ENCODE measurements around the gene ANO8. TPM values are rescaled to one million over a fixed set of nuclear protein-coding genes. Genes with fewer than 3 reads are reported as not detected.

The ANO8 gene
- total and polyA plus RNA-seq, 7 experiments from 2014 or later = 0.26 to 22.3 (median 15.6) TPM

DNA sequence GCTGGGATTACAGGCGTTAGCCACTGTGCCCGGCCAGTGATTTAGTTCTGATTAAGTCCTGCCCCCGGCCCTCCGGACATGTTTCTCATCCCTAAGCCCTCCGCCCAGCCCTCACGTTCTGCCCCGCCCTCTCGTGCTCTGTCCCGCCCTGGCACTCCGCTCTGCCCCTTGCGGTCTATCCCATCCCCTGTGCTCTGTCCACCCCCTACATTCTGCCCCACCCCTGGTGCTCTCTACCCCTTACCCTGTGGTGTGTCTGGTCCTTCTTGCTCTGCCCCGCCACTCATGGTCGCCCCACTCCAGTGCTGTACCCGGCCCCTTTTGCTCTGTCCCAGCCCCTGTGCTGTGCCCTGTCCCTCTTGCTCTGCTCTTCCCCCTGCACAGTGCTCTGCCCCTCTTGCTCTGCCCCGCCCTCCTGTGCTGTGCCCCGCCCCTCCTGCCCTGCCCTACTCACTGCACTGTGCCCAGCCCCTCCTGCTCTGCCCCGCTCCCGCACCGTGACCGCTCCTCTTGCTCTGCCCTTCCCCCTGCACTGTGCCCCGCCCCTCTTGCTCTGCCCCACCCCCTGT, 5.7 kb upstream of the ANO8 start:
- H3K4me3 ChIP-seq (ENCODE audit: low read length) = no peak overlapping the region

DNA sequence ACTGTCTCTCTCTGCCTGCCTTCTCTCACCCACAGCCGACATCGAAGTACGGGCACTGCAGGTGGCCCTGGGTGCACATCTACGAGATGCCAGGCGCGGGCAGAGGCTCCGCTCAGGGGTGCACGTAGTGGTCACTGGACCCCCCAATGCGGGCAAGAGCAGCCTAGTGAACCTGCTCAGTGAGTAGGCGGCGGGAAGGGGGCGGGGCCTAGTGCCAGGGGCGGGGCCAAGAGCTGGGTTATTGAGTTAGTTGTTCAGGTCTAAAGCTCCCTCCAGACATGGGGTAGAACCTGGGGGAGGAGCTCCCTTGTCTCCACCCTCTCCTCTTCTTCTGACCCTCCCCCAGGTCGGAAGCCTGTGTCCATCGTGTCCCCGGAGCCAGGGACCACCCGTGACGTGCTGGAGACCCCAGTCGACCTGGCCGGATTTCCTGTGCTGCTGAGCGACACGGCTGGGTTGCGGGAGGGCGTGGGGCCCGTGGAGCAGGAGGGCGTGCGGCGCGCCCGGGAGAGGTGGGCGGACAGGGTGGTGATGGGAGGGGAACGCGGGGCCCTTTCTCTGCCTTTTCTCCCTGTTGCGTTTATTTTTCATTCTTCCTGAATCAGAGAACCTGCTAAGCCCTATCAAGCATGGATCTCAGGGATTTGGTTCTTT, 4.6 kb upstream of the ANO8 start:
- peaks cover 0 to 2% (median 0%) of the 10 kb centered on the region in 5 donors for H3K36me3 Mint-ChIP-seq
- ChIA-PET CTCF (interaction anchor here (0.6 kb wide), 1 partner anchor 47 kb away, joined by 3 read pairs; no protein-coding TSS in a partner anchor), POLR2A (interaction anchor here (0.5 to 0.8 kb wide), 5 partner anchors 9 to 112 kb away, joined by 3 to 4 read pairs (median 3); no protein-coding TSS in a partner anchor)
- Histone ChIP-seq H3K36me3 (ENCODE audit: control insufficient read depth in 2 of 3, insufficient read depth in 3 of 3, low read length in 3 of 3) (peaks cover 0 to 11% (median 0%) of the 10 kb centered on the region in 3 experiments), H3K4me1 (ENCODE audit: control insufficient read depth in 2 of 2, insufficient read depth in 2 of 2, low read length in 2 of 2) (peaks cover 11 to 16% of the 10 kb centered on the region in 2 donors), H3K4me3 (ENCODE audit: low read length) (no peak overlapping the region), H3K9me3 (ENCODE audit: control insufficient read depth in 2 of 3, low read length in 3 of 3) (no peaks in the 10 kb centered on the region), H3K27me3 (ENCODE audit: control insufficient read depth in 2 of 2, insufficient read depth in 2 of 2, low read length in 2 of 2) (no peaks in the 10 kb centered on the region), H3K27ac (ENCODE audit: low read depth, low read length) (no peak overlapping the region)
- no peaks in the 10 kb centered on the region for H3K9me3 Mint-ChIP-seq
- peak overlapping the region in 1 of 9 donors; percentile 17 for H3K27ac Mint-ChIP-seq
- ATAC-seq (no peak), DNase-seq (peak in 1 of 9 donors; percentile 52)
- intact Hi-C loops (cut with micrococcal nuclease) = loop anchor here in 1 of 2 donors (5.0 kb wide), 1 partner anchor 68 kb away; the partner anchor contains the start of gene BST2
- peak overlapping the region in 9 of 10 donors; percentile 42 to 90 (median 70) for H3K4me3 Mint-ChIP-seq
- no peaks in the 10 kb centered on the region for H3K27me3 Mint-ChIP-seq
- peaks cover 9 to 39% (median 17%) of the 10 kb centered on the region in 7 donors for H3K4me1 Mint-ChIP-seq

More for the DNA sequence above, 5.7 kb upstream of the ANO8 start:
- Histone ChIP-seq H3K27me3 (ENCODE audit: control insufficient read depth in 2 of 2, insufficient read depth in 2 of 2, low read length in 2 of 2) (no peaks in the 10 kb centered on the region), H3K27ac (ENCODE audit: low read depth, low read length) (no peak overlapping the region), H3K9me3 (ENCODE audit: control insufficient read depth in 2 of 3, low read length in 3 of 3) (no peaks in the 10 kb centered on the region), H3K36me3 (ENCODE audit: control insufficient read depth in 2 of 3, insufficient read depth in 3 of 3, low read length in 3 of 3) (peaks cover 0 to 11% (median 0%) of the 10 kb centered on the region in 3 experiments), H3K4me1 (ENCODE audit: control insufficient read depth in 2 of 2, insufficient read depth in 2 of 2, low read length in 2 of 2) (peaks cover 6 to 10% of the 10 kb centered on the region in 2 donors)
- ChIA-PET CTCF (no interaction called here), POLR2A (no interaction called here)
- Mint-ChIP-seq H3K9me3 (no peaks in the 10 kb centered on the region), H3K4me3 (peak overlapping the region in 2 of 10 donors; percentile 25 to 40), H3K4me1 (peaks cover 5 to 29% (median 10%) of the 10 kb centered on the region in 7 donors), H3K27me3 (no peaks in the 10 kb centered on the region), H3K27ac (no peak overlapping the region), H3K36me3 (peaks cover 0 to 2% (median 0%) of the 10 kb centered on the region in 5 donors)
- DNase-seq = no peak
- no peak for ATAC-seq
- intact Hi-C loops (cut with micrococcal nuclease) = no loop called here

DNA sequence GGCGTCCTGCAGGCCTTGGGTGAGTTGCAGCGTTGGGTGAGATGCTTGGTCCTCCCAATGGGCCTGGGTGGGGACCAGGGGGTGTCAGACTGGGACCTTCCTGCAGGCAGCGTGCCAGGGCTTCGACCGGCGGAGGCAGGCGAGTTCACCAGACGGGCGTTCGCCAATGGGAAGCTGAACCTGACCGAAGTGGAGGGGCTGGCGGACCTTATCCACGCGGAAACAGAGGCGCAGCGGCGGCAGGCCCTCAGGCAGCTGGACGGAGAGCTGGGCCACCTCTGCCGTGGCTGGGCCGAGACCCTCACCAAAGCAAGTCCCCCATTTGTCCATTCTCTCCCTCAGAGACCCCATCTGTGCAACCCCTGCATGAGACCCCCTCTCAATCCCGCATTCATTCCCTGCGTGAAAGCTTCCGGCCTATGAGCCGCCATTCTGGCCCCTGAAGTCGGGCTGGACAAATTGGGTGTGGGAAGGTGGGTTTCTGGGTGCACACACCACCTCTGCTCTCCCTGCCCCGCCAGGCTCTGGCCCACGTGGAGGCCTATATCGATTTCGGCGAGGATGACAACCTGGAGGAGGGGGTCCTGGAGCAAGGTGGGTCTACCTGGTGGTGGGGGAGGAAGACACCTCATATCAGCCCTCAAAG, 3.9 kb upstream of the ANO8 start:
- Histone ChIP-seq H3K4me1 (ENCODE audit: control insufficient read depth in 2 of 2, insufficient read depth in 2 of 2, low read length in 2 of 2) (peaks cover 16 to 22% of the 10 kb centered on the region in 2 donors), H3K36me3 (ENCODE audit: control insufficient read depth in 2 of 3, insufficient read depth in 3 of 3, low read length in 3 of 3) (peaks cover 0 to 11% (median 0%) of the 10 kb centered on the region in 3 experiments), H3K9me3 (ENCODE audit: control insufficient read depth in 2 of 3, low read length in 3 of 3) (no peaks in the 10 kb centered on the region), H3K27me3 (ENCODE audit: control insufficient read depth in 2 of 2, insufficient read depth in 2 of 2, low read length in 2 of 2) (no peaks in the 10 kb centered on the region), H3K27ac (ENCODE audit: low read depth, low read length) (peak overlapping the region; percentile 79), H3K4me3 (ENCODE audit: low read length) (peak overlapping the region; percentile 76)
- POLR2A ChIA-PET = interaction anchor here (0.5 to 0.6 kb wide), 4 partner anchors 11 to 55 kb away, joined by 3 to 4 read pairs (median 4); no protein-coding TSS in a partner anchor
- peak overlapping the region in 4 of 9 donors; percentile 17 to 93 (median 54) for H3K27ac Mint-ChIP-seq
- no peaks in the 10 kb centered on the region for H3K9me3 Mint-ChIP-seq
- CTCF ChIA-PET = interaction anchor here (0.6 kb wide), 1 partner anchor 48 kb away, joined by 3 read pairs; no protein-coding TSS in a partner anchor
- no peaks in the 10 kb centered on the region for H3K27me3 Mint-ChIP-seq
- ATAC-seq = no peak
- peaks cover 15 to 44% (median 22%) of the 10 kb centered on the region in 7 donors for H3K4me1 Mint-ChIP-seq
- intact Hi-C loops (cut with micrococcal nuclease) = loop anchor here in 1 of 2 donors (5.0 kb wide), 1 partner anchor 69 kb away; the partner anchor contains the start of gene BST2
- H3K4me3 Mint-ChIP-seq = peak overlapping the region; percentile 55 to 96 (median 91)
- DNase-seq = no peak
- peaks cover 0 to 5% (median 0%) of the 10 kb centered on the region in 5 donors for H3K36me3 Mint-ChIP-seq

GRCh38 chr19:17337675-17338432, 3.2 kb upstream of the ANO8 start:
- peaks cover 0 to 5% (median 0%) of the 10 kb centered on the region in 5 donors for H3K36me3 Mint-ChIP-seq
- POLR2A ChIA-PET = interaction anchor here (0.5 to 6.3 kb wide), 4 partner anchors 24 to 52 kb away, joined by 3 to 56 read pairs (median 4); partner anchors contain the start of genes DDA1 and MRPL34
- H3K36me3 ChIP-seq (ENCODE audit: control insufficient read depth in 2 of 3, insufficient read depth in 3 of 3, low read length in 3 of 3) = peaks cover 0 to 11% (median 0%) of the 10 kb centered on the region in 3 experiments
- no peaks in the 10 kb centered on the region for H3K9me3 ChIP-seq (ENCODE audit: control insufficient read depth in 2 of 3, low read length in 3 of 3)
- DNase-seq (peak in 1 of 9 donors; percentile 59), ATAC-seq (no peak)
- intact Hi-C loops (cut with micrococcal nuclease) = loop anchor here (1.0 to 5.0 kb wide), 13 partner anchors 10 to 263 kb away; partner anchors contain the start of genes BABAM1 (in 2 of the 2), DDA1 (in 2 of the 2), HAUS8 (in 2 of the 2) and MYO9B (in 2 of the 2)
- CTCF ChIA-PET = no interaction called here
- H3K27ac Mint-ChIP-seq = peak overlapping the region; percentile 78 to 95 (median 93)
- H3K4me3 Mint-ChIP-seq = peak overlapping the region; percentile 86 to 96 (median 92)
- peaks cover 16 to 22% of the 10 kb centered on the region in 2 donors for H3K4me1 ChIP-seq (ENCODE audit: control insufficient read depth in 2 of 2, insufficient read depth in 2 of 2, low read length in 2 of 2)
- no peaks in the 10 kb centered on the region for H3K27me3 ChIP-seq (ENCODE audit: control insufficient read depth in 2 of 2, insufficient read depth in 2 of 2, low read length in 2 of 2)
- peak overlapping the region; percentile 76 for H3K4me3 ChIP-seq (ENCODE audit: low read length)
- peak overlapping the region; percentile 79 for H3K27ac ChIP-seq (ENCODE audit: low read depth, low read length)
- peaks cover 0 to under 1% (median 0%) of the 10 kb centered on the region in 11 donors for H3K9me3 Mint-ChIP-seq
- H3K4me1 Mint-ChIP-seq = peaks cover 19 to 50% (median 23%) of the 10 kb centered on the region in 7 donors
- no peaks in the 10 kb centered on the region for H3K27me3 Mint-ChIP-seq

DNA sequence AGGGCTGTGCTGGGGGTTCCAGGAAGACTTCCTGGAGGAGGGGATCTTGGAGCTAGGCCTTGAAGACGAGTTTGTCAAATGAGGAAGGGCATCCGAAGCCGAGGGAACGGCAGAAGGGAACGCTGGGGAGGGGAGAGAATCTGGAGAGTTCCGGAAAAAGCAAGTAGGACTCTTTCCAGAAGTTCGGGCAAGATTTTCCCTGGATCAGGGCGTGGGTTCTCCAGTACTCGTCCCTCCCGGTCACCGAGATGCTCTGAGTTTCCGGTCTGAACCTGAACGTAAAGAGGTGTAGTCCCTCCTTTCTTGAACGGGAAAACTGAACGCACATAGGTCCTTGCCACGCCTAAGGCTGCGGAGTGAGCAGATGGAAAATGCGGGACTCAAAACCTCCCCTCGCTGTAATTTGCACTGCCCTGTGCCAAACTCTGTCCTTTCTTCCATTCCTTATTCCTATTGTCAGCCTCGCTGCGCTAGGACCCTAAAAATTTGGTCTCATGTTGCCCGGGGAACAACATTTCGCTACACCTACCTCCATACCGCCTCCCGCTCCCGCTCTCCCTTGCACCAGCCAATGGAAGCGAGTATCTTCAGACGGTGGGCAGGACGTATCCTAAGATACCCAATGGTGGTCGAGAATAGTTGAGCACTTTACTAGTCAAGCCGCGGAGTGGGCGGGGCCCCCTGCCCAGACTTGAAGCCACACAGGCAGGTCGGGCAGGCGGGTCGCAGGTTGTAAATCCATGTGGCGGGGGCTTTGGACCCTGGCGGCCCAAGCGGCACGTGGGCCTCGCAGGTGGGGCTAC, 2.4 kb upstream of the ANO8 start, which contains the start of gene GTPBP3:
GTPBP3 (plus strand) TSS at position 682 of the 803 bp plus-strand sequence; CDS start at position 741, 59 bp downstream.
- Mint-ChIP-seq H3K36me3 (peaks cover 0 to 9% (median 0%) of the 10 kb centered on the region in 5 donors), H3K27me3 (no peaks in the 10 kb centered on the region), H3K9me3 (peaks cover 0 to 3% (median 0%) of the 10 kb centered on the region in 11 donors), H3K27ac (peak within 1 kb of the TSS; percentile 78 to 95 (median 93)), H3K4me3 (peak within 1 kb of the TSS; percentile 86 to 96 (median 92)), H3K4me1 (peaks cover 22 to 55% (median 27%) of the 10 kb centered on the region in 7 donors)
- ChIA-PET CTCF (no interaction called here), POLR2A (interaction anchor here (0.6 to 6.3 kb wide), 5 partner anchors 10 to 53 kb away, joined by 3 to 56 read pairs (median 3); partner anchors contain the start of genes DDA1 and MRPL34)
- intact Hi-C loops (cut with micrococcal nuclease) = loop anchor here (1.0 to 5.0 kb wide), 13 partner anchors 9 to 262 kb away; partner anchors contain the start of genes BABAM1 (in 2 of the 2), DDA1 (in 2 of the 2), HAUS8 (in 2 of the 2) and MYO9B (in 2 of the 2)
- H3K4me3 ChIP-seq (ENCODE audit: low read length) = peak within 1 kb of the TSS; percentile 76
- peak within 1 kb of the TSS; percentile 79 for H3K27ac ChIP-seq (ENCODE audit: low read depth, low read length)
- ATAC-seq = peak; percentile 96
- H3K4me1 ChIP-seq (ENCODE audit: control insufficient read depth in 2 of 2, insufficient read depth in 2 of 2, low read length in 2 of 2) = peaks cover 16 to 22% of the 10 kb centered on the region in 2 donors
- no peaks in the 10 kb centered on the region for H3K27me3 ChIP-seq (ENCODE audit: control insufficient read depth in 2 of 2, insufficient read depth in 2 of 2, low read length in 2 of 2)
- no peaks in the 10 kb centered on the region for H3K9me3 ChIP-seq (ENCODE audit: control insufficient read depth in 2 of 3, low read length in 3 of 3)
- H3K36me3 ChIP-seq (ENCODE audit: control insufficient read depth in 2 of 3, insufficient read depth in 3 of 3, low read length in 3 of 3) = peaks cover 0 to 11% (median 0%) of the 10 kb centered on the region in 3 experiments
- DNase-seq = peak; percentile 84 to 99 (median 95)
